GM18511 (cell line): ENCODE results near the gene FOXA2.
"Not testable (repeated sequence)": the region's sequence is repeated elsewhere in the genome, so short reads cannot be mapped to it uniquely, and the experiment has no call there.

Source experiments
- ATAC-seq: cut with Tn5 transposase; IDR thresholded peaks from one replicate; pipeline ENCODE4 v1.9.1; 2021; ENCODE audit warnings: mild to moderate bottlenecking, moderate library complexity; ENCODE audit not compliant: unreplicated experiment

The FOXA2 gene

DNA sequence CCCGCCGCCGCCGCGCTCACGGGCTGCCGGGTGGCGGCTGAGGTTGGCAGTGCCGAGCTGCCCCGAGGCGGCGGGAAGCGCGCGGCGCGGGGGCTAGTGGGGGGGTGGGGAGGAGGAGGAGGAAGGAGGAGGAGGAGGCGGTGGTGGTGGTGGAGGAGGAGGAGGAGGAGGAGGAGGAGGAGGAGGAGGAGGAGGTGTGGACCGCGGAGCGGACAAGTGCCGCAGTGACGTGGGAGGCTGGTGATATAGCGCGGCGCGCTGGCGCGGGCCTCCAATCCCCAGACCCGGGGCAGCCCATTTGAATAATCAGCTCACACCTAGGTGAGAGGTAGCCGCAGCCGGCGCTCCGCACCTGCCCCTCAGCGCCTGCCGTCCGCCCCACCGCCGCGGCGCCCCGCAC is at the start of gene FOXA2:
Gene FOXA2 (minus strand): TSS at position 51 of the 400 bp plus-strand sequence. CDS start 294 bp downstream, outside the sequence.
- ATAC-seq = no peak

DNA sequence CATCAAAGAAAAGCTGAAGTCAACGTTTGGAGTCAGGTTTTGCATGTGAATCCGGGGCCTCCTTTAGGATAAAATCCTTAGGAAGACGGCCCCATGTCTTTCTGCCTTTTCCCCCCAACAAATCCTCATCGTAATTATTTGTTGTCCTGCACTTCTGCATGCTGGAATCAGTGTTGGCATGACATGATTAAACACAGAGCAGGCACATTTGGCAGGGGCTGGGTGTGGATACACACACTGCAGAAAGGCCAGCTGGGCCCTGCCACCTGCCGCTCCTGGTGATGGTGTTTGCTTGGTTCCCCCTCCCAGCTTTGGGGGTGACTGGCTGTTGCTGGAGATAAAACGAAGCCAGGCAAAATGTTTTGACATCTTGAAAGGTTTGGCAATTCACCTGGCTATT is 46.3 kb upstream of the FOXA2 start:
- no peak for ATAC-seq

DNA sequence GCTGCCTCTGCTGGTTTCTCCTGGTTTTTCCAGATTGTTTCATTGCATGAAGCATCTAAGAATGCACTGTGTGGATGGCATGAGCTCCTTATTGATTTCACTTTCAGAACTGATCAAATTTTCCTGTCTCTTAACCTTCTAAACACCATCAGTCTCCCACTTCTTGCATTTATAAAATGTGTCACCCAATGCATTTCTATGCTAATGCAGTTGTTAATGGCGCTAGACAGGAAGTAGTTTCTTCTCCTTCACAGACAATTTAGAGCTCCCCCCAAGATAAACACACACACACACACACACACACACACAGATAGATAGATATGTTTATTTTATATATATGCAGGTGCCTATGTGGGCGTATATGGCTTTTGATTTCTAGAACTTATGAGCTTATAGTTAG is 45.6 kb upstream of the FOXA2 start:
- no peak for ATAC-seq

DNA sequence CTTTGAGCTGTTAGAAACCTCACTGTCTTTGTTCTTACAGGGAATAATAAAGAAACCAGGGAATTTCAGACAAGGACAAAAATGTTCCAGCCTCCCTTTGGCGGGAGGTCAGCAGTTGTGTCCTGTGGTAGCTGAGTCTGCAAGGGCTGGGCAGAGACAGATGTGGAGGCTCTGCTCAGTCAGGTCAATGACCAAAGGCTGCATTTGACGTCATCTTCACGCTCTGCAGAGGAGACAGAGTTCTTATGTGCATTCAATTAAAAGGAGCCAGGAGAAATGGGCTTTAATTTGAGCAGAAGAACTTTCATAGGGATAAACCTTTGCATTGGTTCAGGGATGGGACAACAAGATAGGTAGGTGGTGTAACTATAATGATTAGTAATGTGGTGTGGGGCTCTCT is 45.1 kb upstream of the FOXA2 start:
- ATAC-seq = no peak

DNA sequence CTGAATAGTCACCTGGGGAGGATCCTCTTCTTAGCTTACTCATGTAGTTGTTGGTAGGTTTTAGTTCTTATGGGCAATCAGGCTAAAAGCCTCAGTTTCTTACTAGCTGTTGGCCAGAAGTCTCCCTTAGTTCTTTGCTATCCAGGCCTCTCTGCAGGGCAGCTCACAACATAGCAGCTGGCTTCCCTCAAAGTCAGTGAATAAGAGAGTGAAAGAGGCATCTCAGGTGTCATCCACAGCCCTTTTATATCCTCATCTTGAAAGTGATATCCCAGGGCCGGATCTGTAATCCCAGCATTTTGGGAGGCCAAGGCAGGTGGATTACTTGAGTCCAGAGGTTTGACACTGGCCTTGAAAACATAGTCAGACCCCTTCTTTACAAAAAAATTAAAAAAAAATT is 42.1 kb upstream of the FOXA2 start:
- ATAC-seq = no peak

DNA sequence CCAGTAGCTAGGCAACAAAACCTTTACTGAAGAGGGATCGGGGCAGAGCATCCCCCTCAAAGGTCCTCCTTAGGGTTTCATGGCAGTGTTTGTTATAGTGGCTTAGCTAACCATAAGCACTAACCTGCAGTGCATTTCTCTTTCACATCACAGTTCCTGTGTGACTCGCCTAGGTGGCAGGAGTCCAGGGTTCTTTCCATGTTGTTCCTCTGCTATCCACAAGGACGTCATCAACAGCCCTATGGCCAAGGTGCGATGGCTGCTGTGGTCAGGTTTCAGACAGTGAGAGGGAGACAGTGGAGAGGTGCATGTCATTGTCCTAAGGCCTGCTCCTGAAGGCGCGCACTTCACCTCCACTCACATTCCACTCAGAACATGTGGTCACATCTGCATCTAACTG is 38.8 kb upstream of the FOXA2 start:
- no peak for ATAC-seq

DNA sequence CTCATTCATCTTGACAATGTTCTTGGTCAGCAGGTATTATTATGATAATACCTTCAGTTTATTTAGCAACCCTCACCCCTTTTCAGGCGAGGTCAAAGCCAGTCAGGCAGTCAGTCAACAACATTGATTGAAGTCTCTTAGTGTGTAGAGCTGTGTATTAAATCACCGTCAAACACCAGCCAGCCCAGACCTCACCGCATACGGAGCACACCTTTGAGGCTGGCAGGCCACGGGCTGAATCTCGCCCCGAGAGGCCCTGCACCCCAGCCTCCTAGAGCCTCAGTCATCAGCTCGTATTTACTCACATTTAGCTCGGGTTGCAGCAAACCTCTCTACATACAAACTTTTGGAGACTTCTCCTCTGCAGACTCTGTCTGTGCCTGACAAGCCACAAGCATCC is 36.0 kb upstream of the FOXA2 start:
- no peak for ATAC-seq

DNA sequence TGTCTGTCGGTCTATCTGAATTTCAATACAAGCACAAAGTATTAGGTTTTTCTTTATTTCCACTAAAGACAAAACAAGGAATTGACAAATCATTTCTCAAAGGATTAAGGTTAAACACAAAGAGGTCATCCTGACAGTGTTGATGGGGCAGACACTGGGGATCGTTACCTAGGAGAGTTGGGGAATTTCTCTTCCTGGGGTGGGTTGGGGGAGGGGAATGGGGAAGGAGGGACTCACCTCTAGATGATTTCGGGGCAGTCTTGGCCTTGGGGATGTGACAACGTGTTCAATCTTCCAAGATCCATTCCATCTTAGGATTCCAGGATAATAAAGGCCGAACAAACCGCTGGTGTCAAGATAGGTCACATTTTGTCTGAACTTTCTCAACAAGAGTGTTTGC is 35.4 kb upstream of the FOXA2 start:
- ATAC-seq = no peak

DNA sequence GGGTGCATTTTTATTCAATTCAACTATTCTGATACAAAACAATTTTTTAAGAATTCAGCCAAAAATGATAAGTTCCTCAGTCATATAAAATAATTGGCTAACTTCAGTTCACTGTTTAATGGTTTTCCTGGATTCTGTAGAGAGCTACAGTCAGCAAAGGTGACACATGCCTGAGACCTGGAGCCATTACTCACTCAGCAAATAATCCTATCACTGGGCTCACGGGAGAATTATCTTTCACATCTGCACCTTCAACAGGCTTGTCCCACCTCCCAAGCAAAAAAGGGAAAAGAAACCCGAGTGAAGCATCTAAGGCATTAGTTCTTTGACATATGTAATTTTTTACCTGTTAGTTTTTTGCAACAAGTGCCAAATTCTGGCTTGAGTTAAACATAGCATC is 34.9 kb upstream of the FOXA2 start:
- ATAC-seq = no peak

DNA sequence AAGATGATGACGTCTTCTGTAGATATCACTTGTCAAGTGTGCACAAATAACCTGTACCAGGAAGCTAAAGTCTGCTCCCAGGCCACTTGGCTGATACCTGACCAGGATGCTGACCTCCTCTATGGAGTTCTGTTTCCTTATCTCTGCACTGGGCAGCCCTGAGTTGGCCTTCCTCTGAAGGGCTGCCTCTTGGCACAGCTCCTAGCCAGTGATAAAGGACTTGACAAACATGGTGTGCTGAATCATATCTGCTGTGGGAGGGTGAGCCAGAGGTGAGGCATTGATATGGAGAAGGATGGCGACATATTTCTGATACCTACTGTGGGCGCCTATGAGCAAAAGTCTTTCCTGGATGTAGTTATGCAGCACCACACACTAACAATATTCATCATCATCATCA is 32.8 kb upstream of the FOXA2 start:
- ATAC-seq = no peak

DNA sequence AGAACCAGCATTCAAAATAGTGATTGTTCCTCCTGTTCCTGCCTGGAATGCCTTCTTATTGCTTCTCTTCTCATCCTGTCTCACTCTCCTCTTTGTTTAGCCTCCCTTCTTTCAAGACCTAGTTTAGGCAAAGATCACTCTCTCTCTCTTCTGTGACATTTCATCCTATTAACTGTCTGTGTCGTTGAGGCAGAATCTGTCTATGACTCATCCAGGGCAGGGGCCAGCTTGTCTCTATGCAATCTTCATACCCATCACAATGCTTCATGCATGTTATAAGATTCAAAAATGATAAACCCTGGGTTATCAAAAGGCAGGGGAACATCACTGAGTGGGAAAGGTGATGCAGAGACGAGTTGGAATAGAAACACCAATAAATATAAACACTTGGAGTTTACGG is 32.2 kb upstream of the FOXA2 start:
- no peak for ATAC-seq

DNA sequence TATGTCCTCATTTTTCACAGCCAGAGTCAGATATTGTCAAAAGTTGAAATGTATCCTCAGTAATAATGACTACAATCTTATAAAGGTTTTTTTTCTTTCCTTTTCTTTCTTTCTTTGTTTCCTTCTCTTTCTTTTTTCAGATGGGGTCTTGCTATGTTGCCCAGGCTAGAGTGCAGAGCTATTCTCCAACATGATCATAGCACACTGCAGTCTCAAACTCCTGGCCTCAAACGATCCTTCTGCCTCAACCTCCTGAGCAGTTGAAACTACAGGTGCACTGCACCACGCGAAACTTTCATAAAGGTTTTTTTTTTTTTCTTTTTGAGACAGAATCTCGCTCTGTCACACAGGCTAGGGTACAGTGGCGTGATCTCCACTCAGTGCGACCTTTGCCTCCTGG is 31.1 kb upstream of the FOXA2 start:
- ATAC-seq = no peak

DNA sequence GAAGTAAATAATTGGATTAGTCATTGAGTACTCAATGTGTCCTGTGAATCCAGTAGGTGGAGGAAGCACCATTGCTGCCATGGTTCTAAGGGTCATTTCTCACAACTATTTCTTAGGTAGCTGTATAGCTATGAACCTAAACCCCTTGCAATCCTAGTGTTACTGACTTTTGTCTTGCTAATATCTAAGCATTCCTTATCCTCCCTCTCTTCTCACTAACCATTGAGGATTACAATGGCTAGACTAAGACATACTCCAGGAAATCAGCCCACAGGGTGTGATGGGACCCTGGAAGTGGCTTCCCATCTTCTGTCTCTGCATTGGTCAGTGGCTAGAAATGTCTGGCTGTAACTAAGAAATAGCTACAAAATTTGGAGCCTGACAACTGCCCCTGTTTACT is 27.3 kb upstream of the FOXA2 start:
- no peak for ATAC-seq

DNA sequence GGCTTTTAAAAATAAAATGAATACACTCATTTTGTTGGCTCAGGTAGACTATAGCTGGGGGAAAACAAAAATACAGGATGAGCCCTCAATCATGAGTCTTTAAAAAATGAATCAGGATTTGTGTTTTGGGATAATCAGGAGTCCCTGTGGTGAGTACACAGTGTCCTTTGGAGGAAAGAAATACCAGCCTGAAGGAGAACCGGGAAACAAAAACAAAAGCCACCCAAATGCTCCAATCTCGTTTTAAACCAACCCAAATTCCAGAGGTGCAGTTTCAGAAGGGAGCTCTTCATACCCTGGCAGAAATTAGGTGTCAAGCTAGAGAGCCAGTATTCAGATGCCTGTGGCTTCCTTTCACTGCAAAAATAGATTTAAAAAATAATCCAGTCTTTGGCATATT is 23.3 kb upstream of the FOXA2 start:
- ATAC-seq = no peak

DNA sequence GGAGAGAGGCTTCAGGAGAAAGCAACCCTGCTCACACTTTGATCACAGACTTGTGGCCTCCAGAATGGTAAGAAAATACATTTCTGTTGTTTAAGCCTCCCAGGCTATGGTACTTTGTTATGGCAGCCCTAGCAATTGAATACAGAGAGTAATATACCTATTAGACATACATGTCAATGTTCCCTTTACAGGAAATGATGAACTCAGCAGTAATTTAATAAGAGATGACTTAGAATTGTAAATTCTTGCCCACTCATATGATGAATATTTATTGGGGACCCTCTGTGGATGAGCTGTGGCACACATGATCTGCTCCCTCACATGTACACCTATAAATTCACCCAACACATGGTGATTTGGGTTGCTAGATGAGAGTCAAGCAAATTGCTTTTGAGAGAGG is 20.4 kb upstream of the FOXA2 start:
- ATAC-seq = no peak

DNA sequence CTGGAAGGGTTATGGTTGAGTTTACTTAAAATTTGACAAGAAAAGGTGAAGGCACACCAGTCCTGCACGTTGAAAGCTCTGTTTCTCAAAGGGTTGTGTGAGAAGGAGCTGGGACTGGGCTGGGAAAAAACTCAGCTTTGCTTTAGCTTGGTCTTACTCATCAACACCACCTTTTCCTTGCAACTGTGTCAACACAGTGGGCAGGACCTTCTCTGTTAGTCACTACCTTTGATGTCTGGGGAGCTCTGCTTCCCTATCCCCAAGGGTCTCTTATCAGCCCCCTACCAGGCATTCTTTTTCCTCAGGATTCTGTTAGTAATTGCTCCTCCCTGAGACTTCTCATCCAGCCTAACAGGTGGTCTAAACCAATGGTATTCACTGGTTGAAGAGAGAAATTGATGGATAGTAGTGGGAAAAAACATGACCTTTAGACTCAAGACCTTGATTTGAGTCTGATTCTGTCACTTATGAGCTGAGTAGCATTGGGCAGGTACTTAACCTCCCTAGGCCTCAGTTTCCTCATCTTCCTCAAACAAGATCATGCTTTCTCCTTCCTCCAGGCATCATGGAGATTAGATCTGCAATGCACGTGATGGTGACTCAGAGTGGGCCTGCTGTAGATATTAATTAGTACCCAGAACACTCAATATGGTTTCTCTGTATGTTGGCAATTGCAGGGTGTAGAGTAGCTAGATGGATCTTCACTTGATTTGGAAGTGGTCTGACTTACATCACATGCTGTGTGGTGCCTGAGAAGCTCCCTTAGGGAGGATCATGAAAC is 17.2 kb upstream of the FOXA2 start:
- ATAC-seq = no peak

DNA sequence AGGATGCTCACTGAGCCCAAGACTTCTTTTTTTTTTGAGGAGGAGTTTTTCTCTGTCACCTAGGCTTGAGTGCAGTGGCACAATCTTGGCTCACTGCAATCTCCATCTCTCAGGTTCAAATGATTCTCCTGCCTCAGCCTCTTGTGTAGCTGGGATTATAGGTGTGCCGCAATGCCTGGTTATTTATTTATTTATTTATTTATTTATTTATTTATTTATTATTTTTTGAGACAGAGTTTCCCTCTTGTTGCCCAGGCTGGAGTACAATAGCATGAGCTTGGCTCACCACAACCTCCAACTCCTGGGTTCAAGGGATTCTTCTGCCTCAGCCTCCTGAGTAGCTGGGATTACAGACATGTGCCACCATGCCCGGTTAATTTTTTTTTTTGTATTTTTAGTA is 14.9 kb upstream of the FOXA2 start:
- not testable (repeated sequence) for ATAC-seq

DNA sequence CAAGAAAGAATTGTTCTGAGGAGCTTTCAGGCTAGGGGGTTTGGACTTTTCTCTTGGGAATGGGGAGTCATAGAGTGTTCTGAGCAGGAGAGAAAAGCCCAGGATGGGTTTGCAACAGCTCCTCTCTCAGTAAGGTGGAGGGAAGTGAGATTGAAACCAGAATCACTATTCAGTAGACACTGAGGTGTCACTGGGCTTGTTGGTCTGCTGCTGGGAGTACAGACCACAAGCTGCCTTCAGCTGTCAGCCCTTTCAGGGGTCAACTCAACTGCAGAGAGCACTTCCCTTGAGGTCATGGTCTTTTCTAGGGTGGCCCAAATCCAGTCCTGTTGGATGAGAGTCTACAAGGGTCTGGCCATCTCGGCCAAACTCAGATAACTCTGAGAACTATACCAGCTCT is 12.9 kb upstream of the FOXA2 start:
- ATAC-seq = no peak

DNA sequence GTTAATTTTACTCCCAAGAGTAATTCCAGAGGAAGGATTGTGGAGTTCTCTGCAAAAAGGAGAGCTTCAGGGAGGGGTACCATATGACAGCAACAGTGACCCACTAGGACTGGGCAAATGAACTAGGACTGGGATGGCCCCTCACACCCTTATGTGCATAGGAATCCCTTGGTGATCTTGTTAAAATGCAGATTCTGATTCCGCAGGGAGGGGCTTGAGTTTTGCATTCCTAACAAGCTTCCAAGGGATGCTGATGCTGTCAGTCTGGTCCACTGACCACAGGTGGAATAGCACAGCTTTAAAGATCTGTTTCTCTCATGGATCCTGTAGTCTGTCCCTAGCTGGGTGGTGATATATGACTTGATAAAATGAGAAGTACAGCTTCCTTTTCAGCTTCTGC is 6.3 kb upstream of the FOXA2 start:
- ATAC-seq = no peak

DNA sequence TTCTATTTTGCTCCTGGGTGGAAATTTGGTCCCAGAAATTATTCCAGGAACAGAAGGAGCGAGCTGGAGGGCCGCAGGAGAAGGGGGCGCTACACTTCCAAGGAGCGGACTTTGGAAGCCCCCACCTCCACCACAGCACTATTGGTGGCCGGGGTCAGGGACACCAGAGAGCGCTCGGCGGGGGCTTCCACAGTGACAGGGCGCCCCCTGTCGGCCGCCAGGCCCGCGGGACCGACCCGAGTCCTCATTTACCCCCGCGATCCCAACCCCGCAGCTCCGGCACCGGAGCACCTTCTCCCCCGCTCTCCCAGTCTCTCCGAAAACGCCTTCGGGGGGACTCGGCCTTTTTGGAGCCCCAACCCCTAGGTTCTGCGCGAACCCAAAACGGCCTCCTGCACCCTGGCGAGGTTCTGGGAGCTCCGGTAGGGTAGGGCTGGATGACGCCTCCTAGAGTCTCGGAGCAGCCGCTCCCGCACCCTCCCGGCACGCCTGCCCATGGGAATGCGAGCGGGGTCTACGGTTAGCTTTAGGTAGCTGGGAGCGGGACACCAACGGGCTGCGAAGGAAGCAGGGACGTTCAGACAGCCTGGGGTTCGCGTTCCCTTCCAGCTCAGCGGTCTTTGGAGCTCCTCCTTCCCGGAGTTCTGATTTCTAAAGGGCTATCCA is 2.4 kb upstream of the FOXA2 start:
- ATAC-seq = no peak

DNA sequence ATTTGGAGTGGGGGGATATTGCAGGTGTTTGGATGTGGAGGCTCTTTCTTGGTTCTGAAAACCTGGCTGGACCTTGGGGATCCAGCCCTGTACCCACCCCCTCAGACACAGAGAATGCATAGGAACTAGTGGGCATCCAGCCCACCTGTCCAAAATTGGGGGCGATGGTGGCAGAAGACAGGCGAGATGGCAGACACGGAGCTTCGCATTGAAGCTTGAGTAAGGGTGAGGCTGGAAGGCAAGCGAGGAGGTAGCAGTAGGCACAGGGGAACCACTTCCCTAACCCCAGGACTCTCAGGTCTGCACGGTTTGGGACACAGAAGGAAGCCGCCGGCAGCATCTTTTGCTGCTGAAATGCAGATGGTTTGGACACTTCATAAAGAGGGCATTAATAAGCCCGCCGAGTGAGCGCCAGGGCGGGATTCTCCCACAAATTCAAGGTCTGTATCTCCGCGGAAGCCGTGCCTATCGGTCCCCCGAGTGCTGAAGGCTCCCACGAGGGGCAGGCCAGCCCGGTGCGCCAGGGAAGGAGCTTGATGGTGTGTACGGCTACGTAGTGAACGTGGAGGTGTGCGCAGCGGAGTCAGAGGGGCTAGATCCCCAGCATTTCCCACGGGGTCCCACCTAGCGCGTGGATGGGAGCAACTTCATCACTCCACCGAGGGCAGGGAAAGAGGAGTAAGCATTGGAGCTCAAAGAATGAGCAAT is 1.6 kb upstream of the FOXA2 start:
- no peak for ATAC-seq
